HEK293 (cell line): ENCODE data around the gene WFDC1.

Experiments
- CTCF ChIP-seq: fragments of 450-650 bp; formaldehyde crosslinking; IDR thresholded peaks from 2 replicates; pipeline ENCODE4 v1.5.1; 2016; ENCODE audit warnings: missing biosample characterization, missing genetic modification characterization
- SP2 ChIP-seq: fragments of 450-650 bp; formaldehyde crosslinking; IDR thresholded peaks from 2 replicates; pipeline ENCODE4 v1.5.1; 2016; ENCODE audit warnings: missing biosample characterization, missing genetic modification characterization
- TCF7L2 ChIP-seq: IDR thresholded peaks from 2 replicates; pipeline ENCODE4 v1.6.1; 2011; ENCODE audit warnings: low read depth, mild to moderate bottlenecking, inconsistent platforms, low read length, moderate library complexity, borderline replicate concordance
- ZBTB17 ChIP-seq: fragments of 450-650 bp; formaldehyde crosslinking; IDR thresholded peaks from 2 replicates; pipeline ENCODE4 v1.5.1; 2016; ENCODE audit warnings: missing biosample characterization, missing genetic modification characterization
- ZNF140 ChIP-seq: fragments of 450-650 bp; formaldehyde crosslinking; IDR thresholded peaks from 2 replicates; pipeline ENCODE4 v1.5.1; 2016; ENCODE audit warnings: missing biosample characterization, missing genetic modification characterization
- ZNF184 ChIP-seq: fragments of 450-650 bp; IDR thresholded peaks from 2 replicates; pipeline ENCODE4 v1.5.1; 2018; ENCODE audit warnings: missing biosample characterization, mild to moderate bottlenecking, missing genetic modification characterization
- ZNF350 ChIP-seq: fragments of 450-650 bp; formaldehyde crosslinking; IDR thresholded peaks from 2 replicates; pipeline ENCODE4 v1.5.0; 2017; ENCODE audit warnings: missing biosample characterization, mild to moderate bottlenecking, missing genetic modification characterization
- ZNF426 ChIP-seq: fragments of 450-650 bp; formaldehyde crosslinking; IDR thresholded peaks from 2 replicates; pipeline ENCODE4 v1.5.1; 2017; ENCODE audit warnings: missing biosample characterization, missing genetic modification characterization, mild to moderate bottlenecking, inconsistent platforms, moderate library complexity
- ZNF629 ChIP-seq: fragments of 450-650 bp; formaldehyde crosslinking; IDR thresholded peaks from 2 replicates; pipeline ENCODE4 v1.5.1; 2017; ENCODE audit warnings: missing biosample characterization, missing genetic modification characterization
- TF ChIP-seq, protein P1 (sequence below): fragments of 450-650 bp; formaldehyde crosslinking; IDR thresholded peaks from 2 replicates; pipeline ENCODE4 v1.5.1; 2016; ENCODE audit warnings: missing biosample characterization, missing genetic modification characterization, low read depth
- TF ChIP-seq, protein P2 (sequence below): fragments of 450-650 bp; formaldehyde crosslinking; IDR thresholded peaks from 2 replicates; pipeline ENCODE4 v1.5.0; 2017; ENCODE audit warnings: missing biosample characterization, missing genetic modification characterization, borderline replicate concordance
- TF ChIP-seq, protein P3 (sequence below): fragments of 450-650 bp; formaldehyde crosslinking; IDR thresholded peaks from 2 replicates; pipeline ENCODE4 v1.5.1; 2016; ENCODE audit warnings: missing biosample characterization, missing genetic modification characterization, low read depth
- TF ChIP-seq, protein P4 (sequence below): fragments of 450-650 bp; formaldehyde crosslinking; IDR thresholded peaks from 2 replicates; pipeline ENCODE4 v1.5.1; 2016; ENCODE audit warnings: missing biosample characterization, missing genetic modification characterization

DNA sequence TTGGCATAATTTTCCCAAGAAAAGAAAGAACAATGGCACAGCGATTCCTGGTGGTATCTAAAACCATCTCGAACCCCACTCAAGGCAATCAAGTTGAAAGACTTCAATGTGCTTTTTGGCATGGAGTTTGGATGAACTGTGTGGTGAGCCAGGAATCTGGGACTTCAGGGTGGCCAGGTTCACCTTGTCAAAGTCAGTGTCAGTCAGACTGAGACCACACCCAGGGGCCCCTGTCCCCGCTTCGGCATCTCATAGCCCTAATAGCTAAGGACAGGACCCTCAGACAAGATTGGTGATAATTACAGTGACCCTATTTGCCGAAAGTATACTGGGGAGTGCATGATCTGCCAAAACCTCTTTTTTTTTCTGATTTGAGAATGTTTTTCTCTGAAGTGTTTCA, 25.8 kb downstream of the WFDC1 start:
- TF ChIP-seq SP2 (no peak), CTCF (tag by site-specific recombination) (no peak), ZNF426 (tag by site-specific recombination) (no peak), ZBTB17 (tag by site-specific recombination) (no peak), TCF7L2 (no peak), ZNF629 (tag by site-specific recombination) (no peak), ZNF350 (no peak), ZNF184 (no peak), ZNF140 (tag by site-specific recombination) (no peak)
- TF ChIP-seq, protein P1, sequence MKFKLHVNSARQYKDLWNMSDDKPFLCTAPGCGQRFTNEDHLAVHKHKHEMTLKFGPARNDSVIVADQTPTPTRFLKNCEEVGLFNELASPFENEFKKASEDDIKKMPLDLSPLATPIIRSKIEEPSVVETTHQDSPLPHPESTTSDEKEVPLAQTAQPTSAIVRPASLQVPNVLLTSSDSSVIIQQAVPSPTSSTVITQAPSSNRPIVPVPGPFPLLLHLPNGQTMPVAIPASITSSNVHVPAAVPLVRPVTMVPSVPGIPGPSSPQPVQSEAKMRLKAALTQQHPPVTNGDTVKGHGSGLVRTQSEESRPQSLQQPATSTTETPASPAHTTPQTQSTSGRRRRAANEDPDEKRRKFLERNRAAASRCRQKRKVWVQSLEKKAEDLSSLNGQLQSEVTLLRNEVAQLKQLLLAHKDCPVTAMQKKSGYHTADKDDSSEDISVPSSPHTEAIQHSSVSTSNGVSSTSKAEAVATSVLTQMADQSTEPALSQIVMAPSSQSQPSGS (tag by site-specific recombination), result no peak
- TF ChIP-seq, protein P2, sequence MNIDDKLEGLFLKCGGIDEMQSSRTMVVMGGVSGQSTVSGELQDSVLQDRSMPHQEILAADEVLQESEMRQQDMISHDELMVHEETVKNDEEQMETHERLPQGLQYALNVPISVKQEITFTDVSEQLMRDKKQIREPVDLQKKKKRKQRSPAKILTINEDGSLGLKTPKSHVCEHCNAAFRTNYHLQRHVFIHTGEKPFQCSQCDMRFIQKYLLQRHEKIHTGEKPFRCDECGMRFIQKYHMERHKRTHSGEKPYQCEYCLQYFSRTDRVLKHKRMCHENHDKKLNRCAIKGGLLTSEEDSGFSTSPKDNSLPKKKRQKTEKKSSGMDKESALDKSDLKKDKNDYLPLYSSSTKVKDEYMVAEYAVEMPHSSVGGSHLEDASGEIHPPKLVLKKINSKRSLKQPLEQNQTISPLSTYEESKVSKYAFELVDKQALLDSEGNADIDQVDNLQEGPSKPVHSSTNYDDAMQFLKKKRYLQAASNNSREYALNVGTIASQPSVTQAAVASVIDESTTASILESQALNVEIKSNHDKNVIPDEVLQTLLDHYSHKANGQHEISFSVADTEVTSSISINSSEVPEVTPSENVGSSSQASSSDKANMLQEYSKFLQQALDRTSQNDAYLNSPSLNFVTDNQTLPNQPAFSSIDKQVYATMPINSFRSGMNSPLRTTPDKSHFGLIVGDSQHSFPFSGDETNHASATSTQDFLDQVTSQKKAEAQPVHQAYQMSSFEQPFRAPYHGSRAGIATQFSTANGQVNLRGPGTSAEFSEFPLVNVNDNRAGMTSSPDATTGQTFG, result no peak
- TF ChIP-seq, protein P3, sequence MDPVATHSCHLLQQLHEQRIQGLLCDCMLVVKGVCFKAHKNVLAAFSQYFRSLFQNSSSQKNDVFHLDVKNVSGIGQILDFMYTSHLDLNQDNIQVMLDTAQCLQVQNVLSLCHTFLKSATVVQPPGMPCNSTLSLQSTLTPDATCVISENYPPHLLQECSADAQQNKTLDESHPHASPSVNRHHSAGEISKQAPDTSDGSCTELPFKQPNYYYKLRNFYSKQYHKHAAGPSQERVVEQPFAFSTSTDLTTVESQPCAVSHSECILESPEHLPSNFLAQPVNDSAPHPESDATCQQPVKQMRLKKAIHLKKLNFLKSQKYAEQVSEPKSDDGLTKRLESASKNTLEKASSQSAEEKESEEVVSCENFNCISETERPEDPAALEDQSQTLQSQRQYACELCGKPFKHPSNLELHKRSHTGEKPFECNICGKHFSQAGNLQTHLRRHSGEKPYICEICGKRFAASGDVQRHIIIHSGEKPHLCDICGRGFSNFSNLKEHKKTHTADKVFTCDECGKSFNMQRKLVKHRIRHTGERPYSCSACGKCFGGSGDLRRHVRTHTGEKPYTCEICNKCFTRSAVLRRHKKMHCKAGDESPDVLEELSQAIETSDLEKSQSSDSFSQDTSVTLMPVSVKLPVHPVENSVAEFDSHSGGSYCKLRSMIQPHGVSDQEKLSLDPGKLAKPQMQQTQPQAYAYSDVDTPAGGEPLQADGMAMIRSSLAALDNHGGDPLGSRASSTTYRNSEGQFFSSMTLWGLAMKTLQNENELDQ (tag by site-specific recombination), result no peak
- TF ChIP-seq, protein P4, sequence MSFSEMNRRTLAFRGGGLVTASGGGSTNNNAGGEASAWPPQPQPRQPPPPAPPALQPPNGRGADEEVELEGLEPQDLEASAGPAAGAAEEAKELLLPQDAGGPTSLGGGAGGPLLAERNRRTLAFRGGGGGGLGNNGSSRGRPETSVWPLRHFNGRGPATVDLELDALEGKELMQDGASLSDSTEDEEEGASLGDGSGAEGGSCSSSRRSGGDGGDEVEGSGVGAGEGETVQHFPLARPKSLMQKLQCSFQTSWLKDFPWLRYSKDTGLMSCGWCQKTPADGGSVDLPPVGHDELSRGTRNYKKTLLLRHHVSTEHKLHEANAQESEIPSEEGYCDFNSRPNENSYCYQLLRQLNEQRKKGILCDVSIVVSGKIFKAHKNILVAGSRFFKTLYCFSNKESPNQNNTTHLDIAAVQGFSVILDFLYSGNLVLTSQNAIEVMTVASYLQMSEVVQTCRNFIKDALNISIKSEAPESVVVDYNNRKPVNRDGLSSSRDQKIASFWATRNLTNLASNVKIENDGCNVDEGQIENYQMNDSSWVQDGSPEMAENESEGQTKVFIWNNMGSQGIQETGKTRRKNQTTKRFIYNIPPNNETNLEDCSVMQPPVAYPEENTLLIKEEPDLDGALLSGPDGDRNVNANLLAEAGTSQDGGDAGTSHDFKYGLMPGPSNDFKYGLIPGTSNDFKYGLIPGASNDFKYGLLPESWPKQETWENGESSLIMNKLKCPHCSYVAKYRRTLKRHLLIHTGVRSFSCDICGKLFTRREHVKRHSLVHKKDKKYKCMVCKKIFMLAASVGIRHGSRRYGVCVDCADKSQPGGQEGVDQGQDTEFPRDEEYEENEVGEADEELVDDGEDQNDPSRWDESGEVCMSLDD (tag by site-specific recombination), result no peak
